GM21423 (cell line): Measurements from ENCODE around the gene DUSP1.

Source experiments
- ATAC-seq: cut with Tn5 transposase; IDR thresholded peaks from one replicate; pipeline ENCODE4 v1.9.1; 2021; ENCODE audit warnings: mild to moderate bottlenecking, moderate library complexity; ENCODE audit not compliant: unreplicated experiment

The DUSP1 gene

GRCh38 chr5:172727551-172727950 is 43.4 kb downstream of the DUSP1 start:
- ATAC-seq, result no peak

DNA sequence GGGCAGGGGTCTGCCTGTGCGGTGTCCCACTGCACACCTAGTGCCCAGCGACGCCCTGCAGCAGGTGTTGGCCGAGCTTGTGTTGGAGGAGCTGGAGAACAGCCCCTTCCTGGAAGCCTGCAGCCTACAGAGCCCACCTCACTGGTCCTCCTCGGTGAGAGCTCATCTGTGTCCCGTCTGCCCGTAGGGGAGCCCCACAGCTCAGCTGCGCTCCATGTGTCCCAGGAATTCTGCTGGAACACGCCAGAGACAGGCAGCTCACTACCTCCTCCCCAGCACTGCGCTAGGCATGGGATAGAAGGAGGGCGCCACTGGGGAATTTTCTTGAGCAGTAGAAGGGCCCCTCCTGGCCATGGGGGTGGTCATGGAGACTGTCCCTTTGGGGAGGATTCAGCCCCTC is 44.0 kb downstream of the DUSP1 start:
- no peak for ATAC-seq

GRCh38 chr5:172725785-172726184 is 45.2 kb downstream of the DUSP1 start:
- no peak for ATAC-seq

DNA sequence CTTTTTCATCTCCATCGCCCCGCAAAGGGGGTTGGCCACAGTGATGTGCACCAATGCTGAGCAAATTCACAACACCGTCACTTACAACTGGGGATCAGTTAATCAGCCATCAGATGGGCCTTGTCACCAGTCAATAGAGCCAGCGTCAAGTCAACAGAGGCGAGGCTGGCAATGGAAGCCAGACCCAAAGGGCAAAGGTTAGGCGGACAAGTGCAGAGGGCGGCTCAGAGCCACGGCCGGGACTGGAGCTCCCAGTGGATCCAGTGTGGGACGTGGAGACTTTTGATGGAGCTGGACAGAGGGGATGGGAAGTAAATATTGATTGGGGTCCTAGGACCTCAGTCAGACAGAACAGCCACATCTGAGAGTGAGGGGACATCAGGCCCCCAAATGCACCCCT is 45.7 kb downstream of the DUSP1 start:
- no peak for ATAC-seq

DNA sequence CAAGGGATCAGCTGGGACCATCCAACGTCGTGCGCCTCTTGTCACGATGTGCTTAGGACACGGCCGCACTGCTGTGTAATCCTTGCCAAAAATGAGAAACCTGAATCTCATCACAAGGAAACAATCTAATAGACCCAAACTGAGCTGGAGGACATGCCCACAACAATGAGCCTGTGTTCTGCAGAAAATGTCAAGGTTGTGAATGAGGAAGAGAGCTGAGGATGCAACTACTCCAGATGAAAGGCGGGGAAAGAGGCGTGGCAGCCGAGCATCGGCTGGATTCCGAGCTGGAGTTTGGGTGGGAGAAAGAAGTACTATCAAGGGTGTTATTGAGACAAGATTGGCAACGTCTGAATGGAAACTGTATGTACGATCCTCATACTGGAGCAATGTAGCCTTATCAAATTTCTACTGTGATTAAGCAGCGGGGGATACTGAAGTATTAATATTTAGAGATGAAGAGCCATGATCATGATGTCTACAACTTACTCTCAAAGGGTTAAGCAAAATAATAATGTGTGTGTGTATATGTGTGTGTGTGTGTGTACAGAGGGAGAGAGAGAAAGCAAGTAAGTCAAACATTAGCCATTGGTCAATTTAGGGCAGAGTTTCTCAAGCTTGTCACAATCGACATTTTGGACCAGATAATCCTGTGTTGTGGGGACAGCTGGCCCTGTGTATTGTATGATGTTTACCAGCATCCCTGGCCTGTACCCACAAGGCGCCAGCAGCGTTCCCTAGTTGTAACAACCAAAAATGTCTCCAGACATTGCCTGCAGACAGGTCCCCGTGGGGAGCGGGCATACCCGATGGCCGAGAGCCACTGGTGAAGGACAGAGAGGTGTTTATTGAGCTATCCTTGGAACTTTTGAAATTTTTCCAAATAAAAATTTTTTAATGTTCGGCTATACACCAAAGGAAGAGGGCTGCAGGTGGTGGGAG is 46.5 kb downstream of the DUSP1 start:
- no peak for ATAC-seq

- ATAC-seq, result no peak
These were observed 47.5 kb downstream of the DUSP1 start for GRCh38 chr5:172723508-172723907.

DNA sequence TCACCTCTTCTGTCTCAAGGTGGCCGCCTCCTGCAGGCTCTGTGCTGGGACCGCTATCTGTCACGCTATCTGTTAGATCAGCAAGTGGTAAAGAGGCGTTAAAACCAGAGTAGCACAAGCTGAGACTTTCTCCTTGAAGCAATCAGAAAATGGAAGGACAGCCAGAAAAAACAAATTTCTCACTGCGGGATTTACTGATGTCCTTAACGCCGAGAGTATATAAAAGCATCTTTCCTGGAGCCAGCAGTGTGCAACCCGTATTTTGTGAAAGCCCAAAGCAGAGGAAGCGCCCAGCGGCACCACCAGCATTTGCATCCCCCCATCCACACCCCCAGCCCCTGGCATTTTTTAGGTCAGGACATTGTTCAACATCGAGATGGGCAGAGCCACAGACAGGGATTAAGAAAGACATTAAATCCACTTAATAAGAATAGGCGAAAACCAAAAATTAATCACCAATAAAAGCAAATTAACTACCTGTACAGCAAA is 48.6 kb downstream of the DUSP1 start:
- no peak for ATAC-seq

GRCh38 chr5:172721455-172722326 is 49.3 kb downstream of the DUSP1 start:
- ATAC-seq, result no peak

- no peak for ATAC-seq
These were observed 50.3 kb downstream of the DUSP1 start for GRCh38 chr5:172720655-172721054.

DNA sequence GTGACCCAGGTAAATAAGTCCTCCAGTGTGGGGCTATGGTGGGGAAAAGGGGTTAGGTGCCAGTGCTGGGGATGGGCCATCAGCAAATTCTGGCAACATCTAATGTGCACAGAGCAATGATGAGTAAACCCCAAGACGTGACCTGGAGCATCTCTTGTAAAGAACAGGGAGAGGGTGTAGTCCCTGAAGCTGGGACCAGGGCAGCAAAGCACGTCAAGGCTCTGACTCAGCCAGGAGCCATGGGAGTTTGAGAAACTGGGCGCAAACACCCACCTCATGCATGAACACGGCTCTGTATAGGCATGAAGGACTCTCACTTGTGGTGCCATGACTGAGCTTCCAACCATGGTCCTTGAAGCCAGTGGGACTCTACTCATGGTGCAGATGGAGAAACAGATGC is 51.8 kb downstream of the DUSP1 start:
- no peak for ATAC-seq

- ATAC-seq, result no peak
These were observed 52.4 kb downstream of the DUSP1 start for GRCh38 chr5:172718527-172719114.
